22Rv1 (cell line): ENCODE results near the gene BEST2.

Source experiments
- ZFX ChIP-seq: fragments of 450-650 bp; IDR thresholded peaks from 2 replicates; pipeline ENCODE4 v1.6.1; 2017; ENCODE audit warnings: antibody characterized with exemption, borderline replicate concordance
- TF ChIP-seq, protein P1 (sequence below): fragments of 450-650 bp; IDR thresholded peaks from 2 replicates; pipeline ENCODE4 v1.5.1; 2017; ENCODE audit warnings: mild to moderate bottlenecking

DNA sequence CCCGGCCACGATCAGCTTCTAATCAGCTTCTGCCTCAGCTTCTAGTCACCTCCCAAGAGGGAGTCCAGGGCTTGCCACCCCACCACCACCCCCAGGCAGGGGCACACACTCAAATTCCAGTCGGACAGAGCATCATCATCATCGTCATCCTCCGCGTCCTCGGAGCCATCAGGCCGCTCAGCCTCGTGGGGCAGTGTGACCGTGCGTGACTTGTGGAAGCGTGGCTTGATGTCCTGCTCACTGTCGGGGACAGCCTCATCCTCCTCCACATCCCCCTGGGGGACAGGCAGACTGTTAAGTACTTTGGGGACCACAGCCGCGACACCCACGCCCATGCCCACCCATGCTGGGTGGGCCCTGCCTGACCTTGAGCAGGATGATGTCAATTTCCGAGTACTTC lies 40.4 kb upstream of the BEST2 start:
- TF ChIP-seq, protein P1, sequence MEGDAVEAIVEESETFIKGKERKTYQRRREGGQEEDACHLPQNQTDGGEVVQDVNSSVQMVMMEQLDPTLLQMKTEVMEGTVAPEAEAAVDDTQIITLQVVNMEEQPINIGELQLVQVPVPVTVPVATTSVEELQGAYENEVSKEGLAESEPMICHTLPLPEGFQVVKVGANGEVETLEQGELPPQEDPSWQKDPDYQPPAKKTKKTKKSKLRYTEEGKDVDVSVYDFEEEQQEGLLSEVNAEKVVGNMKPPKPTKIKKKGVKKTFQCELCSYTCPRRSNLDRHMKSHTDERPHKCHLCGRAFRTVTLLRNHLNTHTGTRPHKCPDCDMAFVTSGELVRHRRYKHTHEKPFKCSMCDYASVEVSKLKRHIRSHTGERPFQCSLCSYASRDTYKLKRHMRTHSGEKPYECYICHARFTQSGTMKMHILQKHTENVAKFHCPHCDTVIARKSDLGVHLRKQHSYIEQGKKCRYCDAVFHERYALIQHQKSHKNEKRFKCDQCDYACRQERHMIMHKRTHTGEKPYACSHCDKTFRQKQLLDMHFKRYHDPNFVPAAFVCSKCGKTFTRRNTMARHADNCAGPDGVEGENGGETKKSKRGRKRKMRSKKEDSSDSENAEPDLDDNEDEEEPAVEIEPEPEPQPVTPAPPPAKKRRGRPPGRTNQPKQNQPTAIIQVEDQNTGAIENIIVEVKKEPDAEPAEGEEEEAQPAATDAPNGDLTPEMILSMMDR = no peak
- TF ChIP-seq ZFX = no peak
